KOPT-K1 (cell line): ENCODE measurements around the gene KCNQ1.

Experiments used
- H3K27ac ChIP-seq: fragments of 200-600 bp; sonication (generic); 2 replicates; pipeline ENCODE4 v1.5.1; 2016; ENCODE audit warnings: antibody characterized with exemption, mild to moderate bottlenecking, low read depth, low read length; ENCODE audit not compliant: poor library complexity, severe bottlenecking
- H3K36me3 ChIP-seq: fragments of 200-600 bp; sonication (generic); 2 replicates; pipeline ENCODE4 v1.5.1; 2017; ENCODE audit warnings: antibody characterized with exemption, mild to moderate bottlenecking, low read length, moderate library complexity; ENCODE audit not compliant: insufficient read depth
- H3K9me3 ChIP-seq: fragments of 200-600 bp; sonication (generic); 2 replicates; pipeline ENCODE4 v1.5.1; 2017; ENCODE audit warnings: antibody characterized with exemption, low read length, mild to moderate bottlenecking; ENCODE audit not compliant: insufficient read depth, poor library complexity, severe bottlenecking

KCNQ1 gene

GRCh38 chr11:2760196-2760871, 315.5 kb downstream of the KCNQ1 start:
- Histone ChIP-seq H3K27ac (no peak overlapping the region), H3K9me3 (peaks cover 11% of the 10 kb centered on the region), H3K36me3 (no peaks in the 10 kb centered on the region)

GRCh38 chr11:2761131-2762030, 316.6 kb downstream of the KCNQ1 start:
- H3K36me3 ChIP-seq, result no peaks in the 10 kb centered on the region
- peaks cover 8% of the 10 kb centered on the region for H3K9me3 ChIP-seq
- no peak overlapping the region for H3K27ac ChIP-seq

- Histone ChIP-seq H3K36me3 (no peaks in the 10 kb centered on the region), H3K9me3 (peaks cover 5% of the 10 kb centered on the region), H3K27ac (no peak overlapping the region)
Observed at GRCh38 chr11:2762031-2762380, 317.2 kb downstream of the KCNQ1 start.

GRCh38 chr11:2762451-2762850, 317.6 kb downstream of the KCNQ1 start:
- Histone ChIP-seq H3K36me3 (no peaks in the 10 kb centered on the region), H3K9me3 (peaks cover 4% of the 10 kb centered on the region), H3K27ac (no peak overlapping the region)

- peaks cover 4% of the 10 kb centered on the region for H3K9me3 ChIP-seq
- H3K36me3 ChIP-seq, result no peaks in the 10 kb centered on the region
- no peak overlapping the region for H3K27ac ChIP-seq
Observed at GRCh38 chr11:2763984-2764383, 319.2 kb downstream of the KCNQ1 start.

- no peaks in the 10 kb centered on the region for H3K36me3 ChIP-seq
- H3K9me3 ChIP-seq, result peaks cover 4% of the 10 kb centered on the region
- H3K27ac ChIP-seq, result no peak overlapping the region
Observed at GRCh38 chr11:2765491-2765890, 320.7 kb downstream of the KCNQ1 start.

- Histone ChIP-seq H3K27ac (no peak overlapping the region), H3K9me3 (peaks cover 4% of the 10 kb centered on the region), H3K36me3 (no peaks in the 10 kb centered on the region)
Observed at GRCh38 chr11:2766166-2766565, 321.4 kb downstream of the KCNQ1 start.

GRCh38 chr11:2767071-2767470, 322.3 kb downstream of the KCNQ1 start:
- no peak overlapping the region for H3K27ac ChIP-seq
- peaks cover 4% of the 10 kb centered on the region for H3K9me3 ChIP-seq
- H3K36me3 ChIP-seq, result no peaks in the 10 kb centered on the region

- H3K27ac ChIP-seq, result no peak overlapping the region
- H3K36me3 ChIP-seq, result no peaks in the 10 kb centered on the region
Observed at GRCh38 chr11:2767801-2768200, 323.0 kb downstream of the KCNQ1 start.

GRCh38 chr11:2768471-2769408, 323.9 kb downstream of the KCNQ1 start:
- H3K27ac ChIP-seq, result no peak overlapping the region

More at GRCh38 chr11:2767801-2768200, 323.0 kb downstream of the KCNQ1 start:
- peaks cover 4% of the 10 kb centered on the region for H3K9me3 ChIP-seq

GRCh38 chr11:2769409-2770095, 324.7 kb downstream of the KCNQ1 start:
- no peaks in the 10 kb centered on the region for H3K36me3 ChIP-seq
- peaks cover 4% of the 10 kb centered on the region for H3K9me3 ChIP-seq
- no peak overlapping the region for H3K27ac ChIP-seq

More at GRCh38 chr11:2768471-2769408, 323.9 kb downstream of the KCNQ1 start:
- H3K36me3 ChIP-seq, result no peaks in the 10 kb centered on the region
- H3K9me3 ChIP-seq, result peaks cover 4% of the 10 kb centered on the region

- peaks cover 4% of the 10 kb centered on the region for H3K9me3 ChIP-seq
- H3K27ac ChIP-seq, result no peak overlapping the region
- no peaks in the 10 kb centered on the region for H3K36me3 ChIP-seq
Observed at GRCh38 chr11:2770096-2770751, 325.4 kb downstream of the KCNQ1 start.

GRCh38 chr11:2770761-2771301, 326.0 kb downstream of the KCNQ1 start:
- Histone ChIP-seq H3K36me3 (no peaks in the 10 kb centered on the region), H3K9me3 (no peaks in the 10 kb centered on the region), H3K27ac (no peak overlapping the region)
